MG63 (cell line): ENCODE results near the gene SUPT4H1. TPM values are rescaled to one million over a fixed set of nuclear protein-coding genes. Genes with fewer than 3 reads are reported as not detected.

Experiments used
- DNase-seq: peaks from one replicate; pipeline ENCODE4 v3.0.0-alpha.2; 2020
- H3K27me3 ChIP-seq: fragments of 250-450 bp; sonication (Bioruptor Pico); 2 replicates; pipeline ENCODE4 v1.5.1; 2020; ENCODE audit warnings: mild to moderate bottlenecking, moderate library complexity
- H3K36me3 ChIP-seq: fragments of 250-450 bp; sonication (Bioruptor Pico); 2 replicates; pipeline ENCODE4 v1.5.1; 2020; ENCODE audit warnings: mild to moderate bottlenecking, moderate library complexity
- H3K4me3 ChIP-seq: fragments of 250-450 bp; sonication (Bioruptor Pico); 2 replicates; pipeline ENCODE4 v1.5.1; 2020; ENCODE audit warnings: mild to moderate bottlenecking, moderate library complexity
- H3K9me3 ChIP-seq: fragments of 250-450 bp; sonication (Bioruptor Pico); 2 replicates; pipeline ENCODE4 v1.5.1; 2020; ENCODE audit warnings: mild to moderate bottlenecking, moderate library complexity
- total RNA-seq: library from RNA; depleted of rRNA; stranded (reverse); fragments of >200 nt; shearing (Covaris generic); gene quantifications from 2 replicates; pipeline ENCODE4 v1.2.3, GENCODE V29; 2014; ENCODE audit warnings: low replicate concordance

The SUPT4H1 gene
- total RNA-seq, 1 experiment from 2014 or later, result 97.2 TPM

GRCh38 chr17:58308985-58309917 is 42.8 kb downstream of the SUPT4H1 start:
- H3K27me3 ChIP-seq, result no peaks in the 10 kb centered on the region
- no peak overlapping the region for H3K4me3 ChIP-seq
- DNase-seq, result no peak

GRCh38 chr17:58308173-58308984 is 43.6 kb downstream of the SUPT4H1 start:
- no peaks in the 10 kb centered on the region for H3K9me3 ChIP-seq
- no peaks in the 10 kb centered on the region for H3K27me3 ChIP-seq
- no peak overlapping the region for H3K4me3 ChIP-seq
- H3K36me3 ChIP-seq, result no peaks in the 10 kb centered on the region
- no peak for DNase-seq

More at GRCh38 chr17:58308985-58309917, 42.8 kb downstream of the SUPT4H1 start:
- H3K36me3 ChIP-seq, result no peaks in the 10 kb centered on the region
- H3K9me3 ChIP-seq, result no peaks in the 10 kb centered on the region

GRCh38 chr17:58307468-58308172 is 44.4 kb downstream of the SUPT4H1 start:
- Histone ChIP-seq H3K4me3 (no peak overlapping the region), H3K27me3 (no peaks in the 10 kb centered on the region), H3K36me3 (no peaks in the 10 kb centered on the region), H3K9me3 (no peaks in the 10 kb centered on the region)
- no peak for DNase-seq

- no peak for DNase-seq
- no peak overlapping the region for H3K4me3 ChIP-seq
- no peaks in the 10 kb centered on the region for H3K27me3 ChIP-seq
- no peaks in the 10 kb centered on the region for H3K36me3 ChIP-seq
- no peaks in the 10 kb centered on the region for H3K9me3 ChIP-seq
Observed at GRCh38 chr17:58306131-58306951, 45.7 kb downstream of the SUPT4H1 start.

- Histone ChIP-seq H3K36me3 (no peaks in the 10 kb centered on the region), H3K4me3 (no peak overlapping the region), H3K27me3 (peaks cover 3% of the 10 kb centered on the region; the same call in 1 of the 2 replicates), H3K9me3 (no peaks in the 10 kb centered on the region)
- DNase-seq, result no peak
Observed at GRCh38 chr17:58305626-58306025, 46.4 kb downstream of the SUPT4H1 start.

GRCh38 chr17:58304750-58305486 is 47.1 kb downstream of the SUPT4H1 start:
- Histone ChIP-seq H3K4me3 (no peak overlapping the region), H3K9me3 (no peaks in the 10 kb centered on the region), H3K36me3 (no peaks in the 10 kb centered on the region), H3K27me3 (peaks cover 8% of the 10 kb centered on the region)
- DNase-seq, result no peak

GRCh38 chr17:58303971-58304749 is 47.8 kb downstream of the SUPT4H1 start:
- Histone ChIP-seq H3K4me3 (no peak overlapping the region), H3K36me3 (no peaks in the 10 kb centered on the region), H3K9me3 (no peaks in the 10 kb centered on the region), H3K27me3 (peaks cover 11% of the 10 kb centered on the region)
- peak; percentile 56 for DNase-seq

GRCh38 chr17:58302919-58303585 is 48.9 kb downstream of the SUPT4H1 start:
- peaks cover 16% of the 10 kb centered on the region for H3K27me3 ChIP-seq
- no peak for DNase-seq

GRCh38 chr17:58302171-58302918 is 49.7 kb downstream of the SUPT4H1 start:
- Histone ChIP-seq H3K9me3 (no peaks in the 10 kb centered on the region), H3K4me3 (no peak overlapping the region), H3K27me3 (peaks cover 16% of the 10 kb centered on the region), H3K36me3 (no peaks in the 10 kb centered on the region)
- no peak for DNase-seq

More at GRCh38 chr17:58302919-58303585, 48.9 kb downstream of the SUPT4H1 start:
- Histone ChIP-seq H3K4me3 (no peak overlapping the region), H3K36me3 (no peaks in the 10 kb centered on the region), H3K9me3 (no peaks in the 10 kb centered on the region)

GRCh38 chr17:58301504-58302150 is 50.4 kb downstream of the SUPT4H1 start:
- H3K27me3 ChIP-seq, result peaks cover 16% of the 10 kb centered on the region
- H3K9me3 ChIP-seq, result no peaks in the 10 kb centered on the region
- no peak for DNase-seq
- no peak overlapping the region for H3K4me3 ChIP-seq
- H3K36me3 ChIP-seq, result no peaks in the 10 kb centered on the region

GRCh38 chr17:58300336-58300735 is 51.7 kb downstream of the SUPT4H1 start:
- H3K36me3 ChIP-seq, result no peaks in the 10 kb centered on the region
- no peak for DNase-seq
- H3K4me3 ChIP-seq, result no peak overlapping the region
- H3K9me3 ChIP-seq, result no peaks in the 10 kb centered on the region
- peaks cover 21% of the 10 kb centered on the region for H3K27me3 ChIP-seq
